Measurements from ENCODE around the gene DCAF11. TPM values are rescaled to one million over a fixed set of nuclear protein-coding genes. Genes with fewer than 3 reads are reported as not detected.
A peak's percentile ranks its signal among the peaks of the same experiment; 100 is the strongest.

DCAF11 gene
- total and polyA plus RNA-seq, 10 donors, result 28.7 to 110 (median 76.7) TPM

DNA sequence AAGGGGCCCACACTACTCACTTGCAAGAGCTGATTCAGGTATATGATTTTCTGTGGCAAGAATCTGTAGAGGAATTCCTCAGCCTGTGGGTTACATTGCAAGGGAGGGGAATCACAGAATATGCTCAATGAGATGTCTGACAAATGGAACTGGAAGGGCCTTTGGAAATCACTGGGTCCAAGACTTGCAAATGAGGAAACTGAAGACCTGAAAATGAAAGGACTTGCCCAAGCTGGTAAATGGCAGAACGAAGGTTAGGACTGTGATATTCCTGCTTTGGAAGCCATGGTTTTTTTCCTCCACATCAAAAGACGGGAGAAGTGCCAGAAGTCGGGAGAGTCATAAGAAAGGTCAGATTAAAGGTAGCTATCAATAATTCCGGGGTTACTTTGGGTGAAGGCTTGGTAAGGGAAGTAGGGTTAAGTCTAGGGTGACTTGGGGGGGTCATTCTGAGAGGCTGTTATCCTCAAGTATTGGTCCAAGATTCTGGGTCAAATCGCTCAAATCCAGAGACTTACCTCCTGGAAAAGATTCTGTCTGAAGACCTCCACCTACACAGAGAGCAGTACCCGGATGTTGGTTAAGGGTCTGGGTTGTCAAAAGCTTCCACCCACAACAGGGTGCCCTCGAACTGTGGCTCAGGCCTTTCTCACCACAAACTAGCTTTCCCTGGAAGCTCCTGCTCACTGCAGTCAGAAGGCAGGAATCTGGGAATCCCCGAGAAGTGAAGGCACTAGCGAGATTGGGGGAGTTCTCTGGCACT lies 31.3 kb downstream of the DCAF11 start:
- WGBS, 5 donors, result 7 to 17% (median 9%) methylated on average over 9 of the region's 9 CpGs
- no peaks in the 10 kb centered on the region for H3K9me3 ChIP-seq
- peak overlapping the region; percentile 89 to 99 (median 96) for H3K27ac ChIP-seq
- intact Hi-C loops (cut with DNase I; ENCODE audit: low total_unique reads), result no loop called here
- TF ChIP-seq, protein P1, sequence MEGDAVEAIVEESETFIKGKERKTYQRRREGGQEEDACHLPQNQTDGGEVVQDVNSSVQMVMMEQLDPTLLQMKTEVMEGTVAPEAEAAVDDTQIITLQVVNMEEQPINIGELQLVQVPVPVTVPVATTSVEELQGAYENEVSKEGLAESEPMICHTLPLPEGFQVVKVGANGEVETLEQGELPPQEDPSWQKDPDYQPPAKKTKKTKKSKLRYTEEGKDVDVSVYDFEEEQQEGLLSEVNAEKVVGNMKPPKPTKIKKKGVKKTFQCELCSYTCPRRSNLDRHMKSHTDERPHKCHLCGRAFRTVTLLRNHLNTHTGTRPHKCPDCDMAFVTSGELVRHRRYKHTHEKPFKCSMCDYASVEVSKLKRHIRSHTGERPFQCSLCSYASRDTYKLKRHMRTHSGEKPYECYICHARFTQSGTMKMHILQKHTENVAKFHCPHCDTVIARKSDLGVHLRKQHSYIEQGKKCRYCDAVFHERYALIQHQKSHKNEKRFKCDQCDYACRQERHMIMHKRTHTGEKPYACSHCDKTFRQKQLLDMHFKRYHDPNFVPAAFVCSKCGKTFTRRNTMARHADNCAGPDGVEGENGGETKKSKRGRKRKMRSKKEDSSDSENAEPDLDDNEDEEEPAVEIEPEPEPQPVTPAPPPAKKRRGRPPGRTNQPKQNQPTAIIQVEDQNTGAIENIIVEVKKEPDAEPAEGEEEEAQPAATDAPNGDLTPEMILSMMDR (IDR thresholded peaks at IDR 0.05 in 8 of 11, conservative IDR thresholded peaks at IDR 0.05 in 3 of 11), result no peak
- TF ChIP-seq POLR2AphosphoS5 (IDR thresholded peaks at IDR 0.05) (no peak), POLR2A (IDR thresholded peaks at IDR 0.05) (no peak)
- H3K36me3 ChIP-seq, result peaks cover 3 to 62% (median 40%) of the 10 kb centered on the region in 6 donors
- H3K4me1 ChIP-seq, result peaks cover 32 to 83% (median 65%) of the 10 kb centered on the region in 6 donors
- peak overlapping the region; percentile 76 to 99 (median 95) for H3K4me3 ChIP-seq
- no peaks in the 10 kb centered on the region for H3K27me3 ChIP-seq (replicated peaks in 1 of 7)
- no peak for DNase-seq

DNA sequence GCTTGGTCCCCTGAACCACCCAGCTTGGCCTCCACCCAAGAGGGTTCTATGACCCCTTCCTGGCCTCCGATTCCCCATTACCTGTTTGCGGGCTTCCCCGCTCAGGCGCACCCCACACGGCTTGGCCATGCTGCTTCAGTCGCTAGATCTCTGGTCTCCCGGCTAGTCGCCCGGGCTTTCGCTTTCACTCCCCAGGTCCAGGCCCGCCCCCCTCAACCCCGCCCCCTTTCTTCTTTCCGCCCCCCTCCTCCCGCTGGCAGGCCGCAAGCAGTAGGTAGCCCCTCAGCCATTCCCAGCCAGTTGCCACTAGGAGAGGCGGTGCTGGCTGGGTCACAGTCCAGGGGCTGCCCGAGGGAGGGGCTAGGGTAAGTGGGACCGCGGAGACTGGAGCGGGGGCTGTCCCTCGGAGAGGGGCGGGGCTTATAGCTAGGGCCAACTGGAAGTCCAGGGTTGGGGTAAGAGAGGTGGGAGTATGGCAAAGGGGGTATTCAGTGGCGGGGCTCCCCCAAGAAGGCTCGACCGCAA lies 31.9 kb downstream of the DCAF11 start, which contains the start of gene PSME2:
Gene PSME2, minus strand, starts transcription at position 158 of the 525 bp plus-strand sequence. Its CDS starts 29 bp downstream, at position 129.
- no peaks in the 10 kb centered on the region for H3K27me3 ChIP-seq (replicated peaks in 1 of 7)
- WGBS, 5 donors, result 0 to 1% (median 1%) methylated on average over 24 to 25 of the region's 25 CpGs
- DNase-seq, result peak; percentile 97
- peak within 1 kb of the TSS; percentile 89 to 99 (median 96) for H3K27ac ChIP-seq
- H3K9me3 ChIP-seq, result no peaks in the 10 kb centered on the region
- H3K36me3 ChIP-seq, result peaks cover 8 to 69% (median 46%) of the 10 kb centered on the region in 6 donors
- peaks cover 32 to 87% (median 68%) of the 10 kb centered on the region in 6 donors for H3K4me1 ChIP-seq
- H3K4me3 ChIP-seq, result peak within 1 kb of the TSS; percentile 76 to 99 (median 95)
- TF ChIP-seq POLR2A (IDR thresholded peaks at IDR 0.05) (no peak), POLR2AphosphoS5 (IDR thresholded peaks at IDR 0.05) (peak; percentile 79 to 89 (median 87))
- TF ChIP-seq, protein P1 (IDR thresholded peaks at IDR 0.05 in 8 of 11, conservative IDR thresholded peaks at IDR 0.05 in 3 of 11), result peak in 3 of 11 experiments; percentile 3 to 23 (median 19)
- intact Hi-C loops (cut with DNase I; ENCODE audit: low total_unique reads), result no loop called here

DNA sequence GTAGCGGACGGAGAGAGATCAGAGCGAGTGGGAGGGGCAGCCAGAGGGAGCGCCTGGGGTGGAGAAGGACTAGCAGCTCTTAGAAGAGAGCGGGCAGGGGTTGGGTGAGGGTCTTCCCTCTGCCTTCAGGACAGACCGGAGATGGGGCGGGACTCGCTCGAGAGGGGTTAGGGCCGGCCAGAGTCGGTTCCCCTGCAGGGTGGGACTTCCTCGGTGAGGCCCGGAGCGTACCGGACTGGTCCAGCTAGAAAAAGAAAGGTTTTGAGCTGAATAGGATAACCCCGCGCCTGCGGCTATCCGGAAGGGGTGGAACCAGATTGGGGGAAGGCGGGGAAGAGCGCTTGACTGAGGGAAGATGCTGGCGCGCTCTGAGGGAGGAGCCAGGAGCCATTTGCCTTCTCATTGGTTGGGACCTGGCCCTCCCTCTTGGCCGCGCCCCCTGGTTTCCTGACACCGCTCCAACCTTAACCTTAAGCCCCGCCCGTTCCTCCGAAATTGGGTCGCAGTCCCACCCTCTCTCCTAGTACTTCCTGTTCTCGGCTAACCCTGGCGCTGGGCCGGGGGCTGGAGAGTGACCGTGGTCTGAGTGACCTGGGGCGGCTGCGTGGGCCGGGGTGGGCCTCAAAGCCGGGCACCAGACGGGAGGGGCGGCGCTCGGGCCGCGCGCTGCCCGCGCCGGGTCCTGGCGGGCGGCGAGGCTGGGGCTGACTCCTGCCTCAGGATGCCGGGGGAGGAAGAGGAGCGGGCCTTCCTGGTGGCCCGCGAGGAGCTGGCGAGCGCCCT lies 32.6 kb downstream of the DCAF11 start, which contains the start of gene RNF31:
Gene RNF31, plus strand, starts transcription at position 521 of the 783 bp plus-strand sequence. Its CDS starts 201 bp downstream, at position 722.
- Histone ChIP-seq H3K36me3 (peaks cover 9 to 74% (median 53%) of the 10 kb centered on the region in 6 donors), H3K4me3 (peak within 1 kb of the TSS; percentile 76 to 99 (median 95)), H3K27me3 (replicated peaks in 1 of 7) (no peaks in the 10 kb centered on the region), H3K4me1 (peaks cover 27 to 83% (median 62%) of the 10 kb centered on the region in 6 donors), H3K9me3 (no peaks in the 10 kb centered on the region), H3K27ac (peak within 1 kb of the TSS; percentile 89 to 99 (median 96))
- 0 to 1% (median 1%) methylated on average over 25 to 57 of the region's 57 CpGs for WGBS, 5 donors
- intact Hi-C loops (cut with DNase I; ENCODE audit: low total_unique reads), result no loop called here
- DNase-seq, result peak; percentile 99
- TF ChIP-seq, protein P1 (IDR thresholded peaks at IDR 0.05 in 8 of 11, conservative IDR thresholded peaks at IDR 0.05 in 3 of 11), result peak in 2 of 11 experiments; percentile 14 to 39
- no peak for TF ChIP-seq POLR2A (IDR thresholded peaks at IDR 0.05)
- TF ChIP-seq POLR2AphosphoS5 (IDR thresholded peaks at IDR 0.05), result peak; percentile 81 to 85 (median 84)
